ENCODE data around the gene TUBGCP2.

The TUBGCP2 gene

GRCh38 chr10:133308421-133309099, at the start of gene TUBGCP2, which contains the start of gene ZNF511:
TUBGCP2 (minus strand) TSS chr10:133308872; CDS start chr10:133302941, 5,931 bp downstream.
ZNF511 (plus strand) TSS chr10:133308914; CDS start chr10:133308944, 30 bp downstream.
- DNase-seq, result peak in 52 of 56 donors; percentile 38 to 94 (median 86)

GRCh38 chr10:133357285-133358161, 48.9 kb upstream of the TUBGCP2 start, which contains the start of gene FUOM:
FUOM (minus strand) TSS chr10:133358019; CDS start chr10:133358007, 12 bp downstream.
- peak in 7 of 56 donors; percentile 20 to 64 (median 50) for DNase-seq

- DNase-seq, result no peak
These were observed 48.0 kb upstream of the TUBGCP2 start for GRCh38 chr10:133356549-133357284.

- DNase-seq, result no peak
These were observed 47.3 kb upstream of the TUBGCP2 start for GRCh38 chr10:133355991-133356390.

DNA sequence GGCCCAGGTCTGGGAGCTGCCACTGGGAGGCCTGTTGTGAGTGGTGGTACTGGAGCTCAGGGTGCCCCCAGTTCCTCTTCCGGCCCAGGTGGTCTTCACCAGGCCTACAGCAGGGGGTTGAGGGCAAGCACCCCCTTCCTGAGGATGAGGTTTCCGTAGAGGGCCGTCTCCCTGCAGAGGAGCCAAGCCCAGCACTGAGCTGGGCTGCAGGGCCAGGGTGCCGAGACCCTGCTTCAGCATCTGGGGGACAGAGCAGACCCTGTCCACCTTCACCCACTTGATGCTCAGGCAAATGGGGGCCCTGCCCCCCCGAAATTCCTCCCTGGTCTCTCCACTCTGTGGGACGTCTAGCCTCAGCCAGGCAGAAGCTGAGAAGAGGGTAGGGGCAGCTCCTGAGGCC, 46.6 kb upstream of the TUBGCP2 start:
- no peak for DNase-seq

- no peak for DNase-seq
These were observed 46.1 kb upstream of the TUBGCP2 start for GRCh38 chr10:133354672-133355240.

- no peak for DNase-seq
These were observed 45.4 kb upstream of the TUBGCP2 start for GRCh38 chr10:133353988-133354605.

GRCh38 chr10:133353202-133353959, 44.7 kb upstream of the TUBGCP2 start:
- no peak for DNase-seq

DNA sequence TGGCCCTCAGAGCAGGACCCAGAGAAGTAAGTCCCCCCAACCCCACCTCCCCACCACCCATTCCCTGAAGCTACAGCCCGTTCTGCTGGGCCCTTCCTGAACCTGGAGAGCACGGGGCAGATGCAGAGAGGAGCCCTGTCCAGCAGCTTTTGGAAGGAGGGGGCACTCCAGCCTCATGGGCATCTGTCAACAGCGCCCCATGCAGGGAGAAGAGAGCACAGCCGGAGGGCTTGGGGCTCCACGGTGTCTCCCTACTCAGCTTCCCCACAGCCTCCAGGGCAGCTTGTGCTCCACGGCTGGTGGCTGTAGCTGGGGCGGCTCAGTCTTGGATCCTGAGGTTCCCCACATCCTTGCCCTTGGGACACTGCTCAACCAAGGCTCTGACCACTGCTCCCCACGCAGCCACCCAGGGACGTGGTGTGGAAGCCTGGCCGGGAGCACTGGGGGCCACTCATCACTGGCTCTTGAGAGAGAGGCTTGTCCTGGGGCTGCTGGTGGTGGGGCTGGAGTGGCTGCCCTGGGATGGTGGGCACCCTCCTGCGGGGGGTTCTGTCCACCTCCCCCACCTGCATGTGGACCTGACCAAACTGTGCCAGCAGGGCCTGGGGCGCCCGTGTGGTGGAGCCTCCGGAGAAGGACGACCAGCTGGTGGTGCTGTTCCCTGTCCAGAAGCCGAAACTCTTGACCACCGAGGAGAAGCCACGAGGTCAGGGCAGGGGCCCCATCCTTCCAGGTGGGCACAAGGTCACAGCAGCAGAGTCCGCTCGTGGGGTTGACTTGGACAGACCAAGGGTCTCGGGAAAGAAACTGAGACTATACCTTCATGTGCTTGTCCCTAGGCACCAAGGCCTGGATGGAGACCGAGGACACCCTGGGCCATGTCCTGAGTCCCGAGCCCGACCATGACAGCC, 43.0 kb upstream of the TUBGCP2 start:
- no peak for DNase-seq

GRCh38 chr10:133350950-133351329, 42.3 kb upstream of the TUBGCP2 start:
- no peak for DNase-seq

DNA sequence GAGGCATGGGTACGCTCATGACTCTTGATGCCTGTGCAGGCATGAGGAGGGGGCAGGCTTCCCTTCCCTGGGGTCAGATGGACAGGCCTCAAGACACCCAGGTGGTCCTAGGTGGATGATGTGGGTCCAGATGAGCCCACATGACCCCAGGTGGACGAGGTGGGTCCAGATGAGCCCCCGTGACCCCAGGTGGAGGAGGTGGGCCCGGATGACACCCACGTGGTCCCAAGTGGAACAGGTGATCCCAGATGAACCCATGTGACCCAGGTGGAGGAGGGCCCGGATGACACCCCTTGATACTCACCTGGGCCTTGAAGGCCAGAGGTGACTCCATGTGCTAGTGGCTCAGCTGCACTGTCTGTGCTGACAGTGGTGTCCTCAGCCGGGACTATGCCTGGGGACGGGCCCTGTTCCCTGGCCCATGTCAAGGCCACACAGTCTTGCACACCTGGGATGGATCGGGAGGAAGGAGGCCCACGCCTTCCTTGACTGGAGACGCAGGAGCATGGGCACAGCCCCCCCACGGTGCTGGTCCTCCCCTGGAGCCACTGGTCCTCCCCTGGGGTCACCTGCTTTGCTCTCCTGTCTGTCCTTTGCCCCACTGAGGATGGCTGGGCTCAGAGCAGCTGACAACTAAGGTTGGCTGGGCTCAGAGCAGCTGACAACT, 41.7 kb upstream of the TUBGCP2 start:
- no peak for DNase-seq

DNA sequence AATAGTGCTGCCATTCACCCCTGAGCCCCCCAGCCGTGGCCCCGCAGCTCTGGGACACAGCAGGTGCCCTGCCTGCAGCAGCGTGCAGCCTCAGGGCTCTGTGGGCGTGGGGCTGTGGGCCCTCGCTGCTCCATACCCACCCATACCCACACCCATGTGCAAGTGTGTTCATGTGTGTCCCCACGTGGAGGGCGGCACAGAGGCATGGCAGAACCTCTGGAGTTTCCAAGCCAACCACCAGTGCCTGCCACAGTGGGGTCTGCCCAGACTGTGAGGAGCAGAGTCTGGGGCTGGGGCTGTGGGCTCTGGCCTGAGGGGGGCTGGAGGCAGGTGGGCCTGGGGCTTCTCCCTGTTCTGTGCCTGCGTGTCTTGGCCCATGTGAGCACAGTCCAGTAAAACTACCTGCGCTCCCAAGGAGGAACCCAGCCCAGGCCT, 40.9 kb upstream of the TUBGCP2 start:
- no peak for DNase-seq

- no peak for DNase-seq
These were observed 40.5 kb upstream of the TUBGCP2 start for GRCh38 chr10:133349160-133349568.

- no peak for DNase-seq
These were observed 39.2 kb upstream of the TUBGCP2 start for GRCh38 chr10:133347710-133348517.

GRCh38 chr10:133346413-133346812, 37.7 kb upstream of the TUBGCP2 start:
- no peak for DNase-seq

- DNase-seq, result no peak
These were observed 35.6 kb upstream of the TUBGCP2 start for GRCh38 chr10:133344236-133344635.

DNA sequence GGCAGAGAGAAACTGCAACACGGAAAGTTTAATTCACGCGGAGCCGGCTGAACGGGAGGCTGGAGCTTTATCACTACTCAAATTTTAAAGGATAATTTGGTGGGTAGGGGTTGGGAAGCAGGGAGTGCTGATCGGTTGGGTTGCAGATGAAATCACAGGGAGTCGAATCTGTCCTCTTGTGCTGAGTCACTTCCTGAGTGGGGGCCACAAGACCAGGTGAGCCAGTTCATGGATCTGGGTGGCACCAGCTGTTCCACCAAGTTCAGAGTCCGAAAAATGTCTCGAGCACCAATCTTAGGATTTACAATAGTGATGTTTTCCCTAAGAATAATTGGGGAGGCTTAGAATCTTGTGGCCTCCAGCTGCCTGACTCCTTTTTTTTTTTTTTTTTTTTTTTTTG, 34.9 kb upstream of the TUBGCP2 start:
- no peak for DNase-seq

All from amygdala (tissue), 56 donors.